Loucy (cell line): ENCODE measurements around the gene KCNN3.

Source experiments
- CTCF ChIP-seq: fragments of 200-600 bp; sonication (generic); conservative IDR thresholded peaks from 2 replicates; pipeline ENCODE4 v1.5.1; 2014; ENCODE audit warnings: mild to moderate bottlenecking, antibody characterized with exemption, low read length
- EZH2phosphoT487 ChIP-seq: fragments of 200-600 bp; IDR thresholded peaks from 2 replicates; pipeline ENCODE4 v1.6.1; 2018; ENCODE audit warnings: antibody characterized with exemption, mild to moderate bottlenecking, moderate library complexity, borderline replicate concordance

GRCh38 chr1:154845879-154846278 lies 24.2 kb downstream of the KCNN3 start:
- TF ChIP-seq CTCF (no peak), EZH2phosphoT487 (no peak)
